ENCODE data around the gene OAS3.
"Not testable (repeated sequence)": the region's sequence is repeated elsewhere in the genome, so short reads cannot be mapped to it uniquely, and the experiment has no call there.

OAS3 gene

DNA sequence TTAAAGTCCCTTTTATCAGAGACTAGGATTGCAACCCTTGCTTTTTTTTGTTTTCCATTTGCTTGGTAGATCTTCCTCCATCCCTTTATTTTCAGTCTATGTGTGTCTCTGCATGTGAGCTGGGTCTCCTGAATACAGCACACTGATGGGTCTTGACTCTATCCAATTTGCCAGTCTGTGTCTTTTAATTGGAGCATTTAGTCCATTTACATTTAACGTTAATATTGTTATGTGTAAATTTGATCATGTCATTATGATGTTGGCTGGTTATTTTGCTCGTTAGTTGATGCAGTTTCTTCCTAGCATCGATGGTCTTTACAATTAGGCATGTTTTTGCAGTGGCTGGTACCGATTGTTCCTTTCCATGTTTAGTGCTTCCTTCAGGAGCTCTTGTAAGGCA is 18.9 kb downstream of the OAS3 start:
- DNase-seq (ENCODE audit: low read depth in 2 of 2) = not testable (repeated sequence)

DNA sequence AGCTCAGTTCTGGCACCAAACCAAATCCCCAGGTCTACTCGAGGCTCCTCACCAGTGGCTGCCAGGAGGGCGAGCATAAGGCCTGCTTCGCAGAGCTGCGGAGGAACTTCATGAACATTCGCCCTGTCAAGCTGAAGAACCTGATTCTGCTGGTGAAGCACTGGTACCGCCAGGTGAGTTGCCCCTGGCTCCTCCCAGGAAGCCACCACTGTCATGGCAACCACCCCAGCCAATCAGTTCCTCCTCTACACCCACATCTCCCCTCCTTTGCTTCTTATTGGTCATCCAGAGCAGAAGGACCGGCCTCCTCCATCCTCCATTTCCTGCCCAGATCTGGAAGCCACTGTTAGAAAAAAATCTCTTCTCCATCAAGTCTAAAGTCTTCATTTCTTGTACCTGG is 22.8 kb downstream of the OAS3 start:
- DNase-seq (ENCODE audit: low read depth in 2 of 2) = no peak

DNA sequence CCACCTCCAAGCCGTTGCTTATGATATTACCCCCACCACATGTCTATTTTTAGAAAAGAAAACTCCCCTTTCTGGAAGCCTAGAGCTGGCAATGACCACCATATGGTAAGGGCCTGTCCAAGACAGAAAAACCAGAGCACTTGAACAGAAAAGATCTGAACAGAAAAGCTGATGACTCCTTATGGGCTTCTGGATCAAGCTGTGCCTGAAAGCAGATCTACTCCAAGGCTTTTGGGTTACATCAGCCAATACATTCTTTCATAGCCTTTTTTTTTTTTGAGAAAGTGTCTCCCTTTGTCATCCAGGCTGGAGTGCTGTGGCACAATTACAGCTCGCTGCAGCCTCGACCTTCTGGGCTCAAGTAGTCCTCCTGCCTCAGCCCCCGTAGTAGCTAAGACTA is 23.3 kb downstream of the OAS3 start:
- DNase-seq (ENCODE audit: low read depth in 2 of 2) = no peak

DNA sequence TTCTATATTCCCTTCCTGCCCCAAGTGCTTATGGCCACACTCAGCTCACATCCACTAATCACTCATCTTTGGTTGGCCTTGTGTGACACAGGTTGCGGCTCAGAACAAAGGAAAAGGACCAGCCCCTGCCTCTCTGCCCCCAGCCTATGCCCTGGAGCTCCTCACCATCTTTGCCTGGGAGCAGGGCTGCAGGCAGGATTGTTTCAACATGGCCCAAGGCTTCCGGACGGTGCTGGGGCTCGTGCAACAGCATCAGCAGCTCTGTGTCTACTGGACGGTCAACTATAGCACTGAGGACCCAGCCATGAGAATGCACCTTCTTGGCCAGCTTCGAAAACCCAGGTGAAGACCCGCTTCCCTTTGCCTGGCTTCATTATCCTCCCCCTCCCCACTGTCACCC is 24.3 kb downstream of the OAS3 start:
- no peak for DNase-seq (ENCODE audit: low read depth in 2 of 2)

DNA sequence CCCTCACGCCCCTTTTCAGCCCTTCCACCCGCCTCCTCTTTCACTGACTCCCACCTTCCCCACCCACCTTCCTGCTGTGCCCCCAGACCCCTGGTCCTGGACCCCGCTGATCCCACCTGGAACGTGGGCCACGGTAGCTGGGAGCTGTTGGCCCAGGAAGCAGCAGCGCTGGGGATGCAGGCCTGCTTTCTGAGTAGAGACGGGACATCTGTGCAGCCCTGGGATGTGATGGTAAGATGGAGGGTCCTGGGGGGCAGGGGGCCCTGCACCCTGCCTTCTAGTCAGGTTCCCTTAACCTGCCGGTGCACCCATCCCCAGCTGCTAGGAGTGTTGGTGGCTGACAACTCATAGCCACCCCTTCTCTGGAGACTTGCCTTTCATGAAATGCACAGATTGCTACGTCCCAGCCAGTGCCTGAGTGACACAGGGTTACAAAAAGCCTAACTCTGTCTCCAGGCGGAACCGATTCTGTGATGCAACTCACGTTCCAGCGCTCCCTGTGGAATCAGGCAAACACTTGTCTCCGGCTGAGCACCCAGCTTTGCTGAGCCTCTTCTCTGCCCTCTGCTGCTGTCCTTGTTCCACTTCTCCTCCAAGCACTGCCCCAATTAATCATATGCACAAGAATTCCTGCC is 25.1 kb downstream of the OAS3 start:
- no peak for DNase-seq (ENCODE audit: low read depth in 2 of 2)

DNA sequence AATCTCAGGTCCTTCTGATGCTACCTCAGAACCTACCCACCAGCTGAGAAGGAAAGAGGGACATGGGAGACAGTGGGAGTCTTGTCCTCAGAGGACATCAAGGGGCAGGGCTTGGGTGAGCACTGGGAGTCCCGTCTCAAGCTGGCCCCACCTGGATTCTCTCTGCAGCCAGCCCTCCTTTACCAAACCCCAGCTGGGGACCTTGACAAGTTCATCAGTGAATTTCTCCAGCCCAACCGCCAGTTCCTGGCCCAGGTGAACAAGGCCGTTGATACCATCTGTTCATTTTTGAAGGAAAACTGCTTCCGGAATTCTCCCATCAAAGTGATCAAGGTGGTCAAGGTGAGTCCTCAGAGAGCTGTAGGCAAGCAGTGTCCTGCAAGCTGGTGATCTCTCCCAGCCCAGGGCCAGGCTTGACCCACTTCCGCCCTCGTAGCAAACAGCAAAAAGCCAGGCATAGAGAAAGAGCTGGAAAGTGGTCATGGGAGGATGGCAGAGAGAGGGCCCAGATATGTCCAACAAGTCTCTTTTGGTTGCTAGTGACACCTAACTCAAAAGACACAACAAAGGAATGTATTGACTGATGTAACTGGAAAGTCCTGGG is 25.9 kb downstream of the OAS3 start:
- no peak for DNase-seq (ENCODE audit: low read depth in 2 of 2)

DNA sequence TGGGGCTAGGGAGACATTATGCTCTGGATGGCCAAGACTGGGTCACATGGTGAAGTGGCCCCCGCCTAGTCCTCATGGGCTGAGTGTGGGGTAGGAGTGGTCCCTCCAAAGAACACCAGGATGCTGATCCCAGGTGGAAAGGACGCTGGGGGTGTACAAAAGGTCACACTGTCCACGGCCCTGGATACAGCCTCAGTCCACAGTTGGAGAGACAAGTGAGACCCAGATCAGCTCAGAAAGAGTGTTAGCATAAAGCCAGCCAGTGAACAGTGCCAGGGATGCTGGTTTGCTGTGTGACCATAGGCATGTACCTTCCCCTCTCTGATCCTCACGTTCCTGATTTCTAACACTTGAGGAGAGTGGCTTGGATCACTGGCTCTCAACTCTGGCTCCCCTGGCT is 26.6 kb downstream of the OAS3 start:
- DNase-seq (ENCODE audit: low read depth in 2 of 2) = no peak

DNA sequence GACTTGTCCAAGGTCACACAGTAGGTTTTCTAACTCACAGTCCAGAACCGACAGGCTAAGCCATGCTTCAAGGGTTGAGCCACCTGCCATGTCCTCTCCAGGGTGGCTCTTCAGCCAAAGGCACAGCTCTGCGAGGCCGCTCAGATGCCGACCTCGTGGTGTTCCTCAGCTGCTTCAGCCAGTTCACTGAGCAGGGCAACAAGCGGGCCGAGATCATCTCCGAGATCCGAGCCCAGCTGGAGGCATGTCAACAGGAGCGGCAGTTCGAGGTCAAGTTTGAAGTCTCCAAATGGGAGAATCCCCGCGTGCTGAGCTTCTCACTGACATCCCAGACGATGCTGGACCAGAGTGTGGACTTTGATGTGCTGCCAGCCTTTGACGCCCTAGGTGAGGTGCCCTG is 27.4 kb downstream of the OAS3 start:
- no peak for DNase-seq (ENCODE audit: low read depth in 2 of 2)

DNA sequence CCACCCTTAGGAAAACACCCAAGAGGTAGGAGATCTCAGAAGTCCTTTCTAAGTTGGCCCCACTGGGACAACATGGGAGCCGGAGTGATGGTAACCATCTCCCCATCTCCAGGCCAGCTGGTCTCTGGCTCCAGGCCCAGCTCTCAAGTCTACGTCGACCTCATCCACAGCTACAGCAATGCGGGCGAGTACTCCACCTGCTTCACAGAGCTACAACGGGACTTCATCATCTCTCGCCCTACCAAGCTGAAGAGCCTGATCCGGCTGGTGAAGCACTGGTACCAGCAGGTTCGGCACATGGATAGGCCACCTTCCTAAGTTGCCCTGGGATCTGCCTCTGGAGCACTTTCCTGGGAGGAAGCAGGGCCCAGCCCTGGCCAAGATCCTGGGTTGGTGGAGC is 29.0 kb downstream of the OAS3 start:
- no peak for DNase-seq (ENCODE audit: low read depth in 2 of 2)

DNA sequence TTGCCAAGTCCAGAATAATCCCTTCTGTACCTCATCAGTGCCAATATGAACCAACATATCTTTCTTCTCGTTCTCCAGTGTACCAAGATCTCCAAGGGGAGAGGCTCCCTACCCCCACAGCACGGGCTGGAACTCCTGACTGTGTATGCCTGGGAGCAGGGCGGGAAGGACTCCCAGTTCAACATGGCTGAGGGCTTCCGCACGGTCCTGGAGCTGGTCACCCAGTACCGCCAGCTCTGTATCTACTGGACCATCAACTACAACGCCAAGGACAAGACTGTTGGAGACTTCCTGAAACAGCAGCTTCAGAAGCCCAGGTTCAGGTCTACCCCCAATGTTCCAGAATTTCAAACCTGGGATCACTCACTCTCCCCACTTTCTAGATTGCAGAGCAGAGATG is 29.6 kb downstream of the OAS3 start:
- DNase-seq (ENCODE audit: low read depth in 2 of 2) = no peak

DNA sequence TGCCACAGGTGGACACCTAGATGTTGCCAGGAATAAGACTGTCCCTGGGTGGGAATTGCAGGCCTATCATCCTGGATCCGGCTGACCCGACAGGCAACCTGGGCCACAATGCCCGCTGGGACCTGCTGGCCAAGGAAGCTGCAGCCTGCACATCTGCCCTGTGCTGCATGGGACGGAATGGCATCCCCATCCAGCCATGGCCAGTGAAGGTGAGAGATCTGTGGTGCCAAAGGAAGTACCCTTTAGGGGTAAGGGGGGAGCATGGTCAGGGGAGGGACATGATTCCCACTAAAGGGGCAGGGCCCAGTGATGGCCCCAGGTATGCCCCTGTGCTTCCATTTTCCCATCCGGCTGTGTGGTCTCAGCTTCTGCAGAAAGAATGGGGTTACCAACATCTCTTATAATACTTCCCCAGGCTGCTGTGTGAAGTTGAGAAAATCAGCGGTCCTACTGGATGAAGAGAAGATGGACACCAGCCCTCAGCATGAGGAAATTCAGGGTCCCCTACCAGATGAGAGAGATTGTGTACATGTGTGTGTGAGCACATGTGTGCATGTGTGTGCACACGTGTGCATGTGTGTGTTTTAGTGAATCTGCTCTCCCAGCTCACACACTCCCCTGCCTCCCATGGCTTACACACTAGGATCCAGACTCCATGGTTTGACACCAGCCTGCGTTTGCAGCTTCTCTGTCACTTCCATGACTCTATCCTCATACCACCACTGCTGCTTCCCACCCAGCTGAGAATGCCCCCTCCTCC is 31.5 kb downstream of the OAS3 start:
- no peak for DNase-seq (ENCODE audit: low read depth in 2 of 2)

DNA sequence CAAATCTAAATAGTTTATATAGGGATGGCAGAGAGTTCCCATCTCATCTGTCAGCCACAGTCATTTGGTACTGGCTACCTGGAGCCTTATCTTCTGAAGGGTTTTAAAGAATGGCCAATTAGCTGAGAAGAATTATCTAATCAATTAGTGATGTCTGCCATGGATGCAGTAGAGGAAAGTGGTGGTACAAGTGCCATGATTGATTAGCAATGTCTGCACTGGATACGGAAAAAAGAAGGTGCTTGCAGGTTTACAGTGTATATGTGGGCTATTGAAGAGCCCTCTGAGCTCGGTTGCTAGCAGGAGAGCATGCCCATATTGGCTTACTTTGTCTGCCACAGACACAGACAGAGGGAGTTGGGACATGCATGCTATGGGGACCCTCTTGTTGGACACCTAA is 32.1 kb downstream of the OAS3 start:
- DNase-seq (ENCODE audit: low read depth in 2 of 2) = no peak

DNA sequence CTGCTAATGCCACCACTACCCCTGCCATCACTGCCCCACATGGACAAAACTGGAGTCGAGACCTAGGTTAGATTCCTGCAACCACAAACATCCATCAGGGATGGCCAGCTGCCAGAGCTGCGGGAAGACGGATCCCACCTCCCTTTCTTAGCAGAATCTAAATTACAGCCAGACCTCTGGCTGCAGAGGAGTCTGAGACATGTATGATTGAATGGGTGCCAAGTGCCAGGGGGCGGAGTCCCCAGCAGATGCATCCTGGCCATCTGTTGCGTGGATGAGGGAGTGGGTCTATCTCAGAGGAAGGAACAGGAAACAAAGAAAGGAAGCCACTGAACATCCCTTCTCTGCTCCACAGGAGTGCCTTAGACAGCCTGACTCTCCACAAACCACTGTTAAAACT is 33.0 kb downstream of the OAS3 start:
- DNase-seq (ENCODE audit: low read depth in 2 of 2) = no peak

DNA sequence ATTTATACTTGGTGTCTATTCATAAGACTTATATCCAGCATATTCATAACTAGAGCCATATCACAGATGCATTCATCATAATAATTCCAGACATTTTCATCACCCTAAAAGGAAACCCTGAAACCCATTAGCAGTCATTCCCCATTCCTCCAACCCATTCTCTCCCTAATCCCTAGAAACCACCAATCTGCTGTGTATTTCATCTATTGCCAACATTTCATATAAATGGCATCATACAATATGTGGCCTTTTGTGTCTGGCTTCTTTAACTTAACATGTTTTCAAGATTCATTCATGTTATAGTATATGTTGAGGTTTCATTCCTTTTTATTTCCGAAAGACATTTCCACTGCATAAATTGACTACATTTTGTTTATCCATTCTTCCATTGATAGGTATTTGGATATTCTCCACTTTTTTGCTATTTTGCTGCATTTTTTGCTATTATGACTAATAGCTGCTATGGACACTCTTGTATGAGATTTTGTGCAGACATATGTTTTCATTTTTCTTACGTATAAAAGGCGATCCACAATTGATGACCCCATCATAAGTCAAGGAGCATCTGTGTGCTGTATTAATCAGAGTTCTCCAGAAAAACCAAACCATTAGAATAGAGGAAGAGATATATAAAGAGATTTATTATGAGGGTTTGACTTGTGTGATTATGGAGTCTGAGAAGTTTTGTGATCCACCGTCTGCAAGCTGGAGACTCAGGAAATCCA is 34.9 kb downstream of the OAS3 start:
- DNase-seq (ENCODE audit: low read depth in 2 of 2) = no peak

DNA sequence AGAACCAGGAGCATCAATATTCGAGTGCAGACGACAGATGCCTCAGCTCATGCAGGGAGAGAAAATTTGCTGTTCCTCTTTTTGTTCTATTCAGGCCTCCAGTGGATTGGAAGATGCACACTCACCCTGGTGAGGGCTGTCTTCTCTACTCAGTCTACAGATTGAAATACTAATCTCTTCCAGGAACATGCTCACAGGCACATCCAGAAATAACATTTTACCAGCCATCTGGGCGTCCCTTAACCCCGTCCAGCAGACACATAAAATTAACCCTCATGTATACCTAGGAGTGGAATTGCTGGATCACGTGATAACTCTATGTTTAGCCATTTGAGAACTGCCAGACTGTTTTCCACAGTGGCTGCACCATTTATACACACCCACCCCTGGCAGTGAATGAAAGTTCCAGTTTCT is 35.6 kb downstream of the OAS3 start:
- no peak for DNase-seq (ENCODE audit: low read depth in 2 of 2)

DNA sequence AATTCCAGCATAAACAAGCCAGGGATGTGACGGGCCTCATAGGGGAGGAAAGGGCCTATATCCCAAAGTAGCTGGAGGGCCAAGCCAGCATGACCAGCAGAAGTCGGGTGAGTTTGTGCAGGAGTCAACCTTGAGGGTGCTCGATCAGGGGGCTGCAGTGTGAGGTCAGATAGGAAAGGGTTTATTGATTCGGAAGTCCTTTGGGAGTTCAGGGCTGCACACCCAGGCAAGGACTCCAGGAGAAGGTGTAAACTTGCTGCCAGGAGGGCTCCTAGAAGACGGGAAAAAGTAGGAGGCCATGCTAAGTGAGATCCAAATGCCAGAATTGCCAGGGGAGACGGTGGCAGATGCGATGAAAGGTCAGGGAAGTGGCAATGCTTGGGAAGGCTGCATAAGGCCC is 36.6 kb downstream of the OAS3 start:
- DNase-seq (ENCODE audit: low read depth in 2 of 2) = no peak

DNA sequence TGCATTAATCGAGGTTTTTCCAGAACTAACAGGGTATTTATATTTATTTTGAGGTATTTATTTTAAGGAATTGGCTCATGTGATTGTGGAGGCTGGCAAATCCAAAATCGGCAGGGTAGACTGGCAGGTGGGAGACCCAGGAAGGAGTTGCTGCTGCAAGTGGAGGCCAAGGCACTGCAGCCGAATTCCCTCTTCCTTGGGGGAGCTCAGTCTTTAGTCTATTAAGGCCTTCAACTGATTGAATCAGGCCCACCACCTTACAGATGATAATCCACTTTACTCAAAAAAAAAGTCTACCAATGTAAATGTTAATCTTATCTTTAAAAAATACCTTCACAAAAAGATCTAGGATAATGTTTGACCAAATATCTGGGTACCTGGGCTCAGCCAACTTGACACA is 38.9 kb downstream of the OAS3 start:
- DNase-seq (ENCODE audit: low read depth in 2 of 2) = no peak

DNA sequence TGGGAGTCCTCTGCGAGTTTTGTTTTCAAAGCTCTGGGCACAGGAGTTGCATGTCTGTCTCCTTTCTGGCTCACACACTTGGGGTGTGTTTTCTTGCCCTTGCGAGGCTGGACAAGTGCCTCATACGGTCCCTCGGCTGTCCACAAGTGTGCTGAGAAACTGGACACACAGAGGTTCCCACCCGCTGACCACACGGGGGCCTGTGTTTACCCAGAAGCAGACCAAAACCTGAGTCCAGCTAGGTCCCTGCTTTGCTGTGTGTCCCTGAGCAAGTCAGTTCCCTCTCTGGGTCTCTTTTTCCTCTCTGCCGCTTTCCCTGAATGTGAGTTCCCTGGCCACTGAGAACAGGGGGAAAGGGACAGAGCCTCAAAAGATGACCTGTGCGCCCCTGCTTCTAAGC is 39.4 kb downstream of the OAS3 start:
- DNase-seq (ENCODE audit: low read depth in 2 of 2) = no peak

DNA sequence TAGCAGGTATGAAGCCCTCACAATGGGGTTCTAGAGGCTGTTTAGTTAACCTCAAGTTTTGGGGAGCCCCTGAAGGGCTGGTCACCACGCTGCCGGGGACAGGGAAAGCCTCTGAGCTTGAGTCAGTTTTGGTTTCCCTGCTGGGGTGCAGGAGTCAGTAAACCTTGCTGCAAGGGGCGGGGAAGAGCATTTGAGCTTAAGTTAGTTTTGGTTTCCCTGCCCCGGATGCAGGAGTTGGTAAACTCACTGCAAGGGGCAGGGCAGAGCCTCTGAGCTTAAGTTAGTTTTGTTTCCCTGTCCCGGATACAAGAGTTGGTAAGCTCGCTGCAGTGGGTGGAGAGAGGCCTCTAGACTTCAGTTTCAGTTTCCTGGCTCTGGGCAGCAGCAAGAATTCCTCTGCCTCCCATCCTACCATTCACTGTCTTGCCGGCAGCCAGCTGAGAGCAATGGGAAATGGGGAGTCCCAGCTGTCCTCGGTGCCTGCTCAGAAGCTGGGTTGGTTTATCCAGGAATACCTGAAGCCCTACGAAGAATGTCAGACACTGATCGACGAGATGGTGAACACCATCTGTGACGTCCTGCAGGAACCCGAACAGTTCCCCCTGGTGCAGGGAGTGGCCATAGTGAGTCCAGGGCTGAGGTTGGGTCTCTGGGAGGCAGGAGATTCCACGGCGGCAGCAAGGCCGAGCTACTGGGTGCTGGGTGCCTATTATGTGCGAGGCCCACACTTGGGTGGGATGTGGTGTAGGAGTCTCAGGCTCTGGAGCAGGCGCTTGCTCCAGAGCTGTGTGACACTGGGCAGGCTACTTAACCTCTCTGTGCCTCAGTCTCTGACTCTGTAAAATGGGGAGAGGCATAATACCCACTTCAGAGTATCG is 40.1 kb downstream of the OAS3 start, which contains the start of gene OAS2:
Gene OAS2 (plus strand): TSS at position 357 of the 878 bp plus-strand sequence. CDS start 90 bp downstream, at position 447.
- DNase-seq (ENCODE audit: low read depth in 2 of 2) = peak; percentile 63 to 67

DNA sequence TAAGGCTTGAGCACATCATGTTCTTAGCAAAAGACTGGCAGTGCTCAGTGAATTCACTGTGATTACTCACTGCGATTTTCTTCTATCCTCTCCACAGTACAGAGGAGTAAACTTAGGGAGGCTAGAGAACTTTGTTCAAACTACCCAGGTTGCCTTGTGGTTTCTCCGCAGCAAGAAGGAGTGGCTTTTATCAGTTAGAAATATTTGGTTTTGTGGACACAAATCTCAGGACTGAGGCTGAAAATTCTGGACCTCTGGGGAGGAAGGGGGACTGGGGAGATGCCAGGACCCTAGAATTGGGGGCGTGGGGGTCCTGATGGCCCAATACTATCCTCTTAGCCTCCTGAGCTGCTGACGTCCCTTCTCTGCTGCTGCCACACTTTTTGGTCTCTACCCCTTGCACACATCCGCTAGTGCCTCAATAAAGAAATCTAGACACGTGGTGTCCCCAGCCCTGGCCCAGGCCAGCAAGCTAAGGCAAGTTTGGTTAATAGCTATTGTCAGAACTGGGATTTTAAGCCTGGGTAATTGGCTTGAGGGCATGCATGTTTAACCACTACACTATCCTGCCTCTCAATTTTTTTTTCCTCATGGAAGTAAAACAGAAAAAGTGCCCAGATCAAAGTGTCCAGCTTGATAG is 40.9 kb downstream of the OAS3 start:
- DNase-seq (ENCODE audit: low read depth in 2 of 2) = peak in 1 of 2 experiments; percentile 26
